HepG2 (cell line): ENCODE data around the gene MOAP1.

Source experiments
- CHD4 ChIP-seq: fragments of 200-600 bp; sonication (generic); IDR thresholded peaks from 2 replicates; pipeline ENCODE4 v1.7.0; 2017; ENCODE audit warnings: mild to moderate bottlenecking, low read length, borderline replicate concordance
- GABPA ChIP-seq, 2 experiments: IDR thresholded peaks; 2 replicates each; pipeline ENCODE4 v1.6.1; 2011 to 2016; ENCODE audit warnings: low read depth in 2 of 2, low read length in 1 of 2, missing biosample characterization in 1 of 2, missing genetic modification characterization in 1 of 2
- MAFK ChIP-seq, 2 experiments: IDR thresholded peaks in 1 of 2; conservative IDR thresholded peaks in 1 of 2; 2 replicates each; pipeline ENCODE4 v1.6.1; 2011; ENCODE audit warnings: improper control_type of control experiment in 2 of 2, low read length in 2 of 2
- MEF2D ChIP-seq: sonication (generic); formaldehyde crosslinking; IDR thresholded peaks from 2 replicates; pipeline ENCODE4 v1.5.1; 2020; ENCODE audit warnings: mild to moderate bottlenecking, missing genetic modification reagents
- SIN3A ChIP-seq: IDR thresholded peaks from 2 replicates; pipeline ENCODE4 v1.6.1; 2011; ENCODE audit warnings: low read depth, mild to moderate bottlenecking, control low read depth, low read length, borderline replicate concordance
- ZFP41 ChIP-seq: sonication (generic); formaldehyde crosslinking; IDR thresholded peaks from 2 replicates; pipeline ENCODE4 v1.4.0; 2020; ENCODE audit warnings: mild to moderate bottlenecking, missing genetic modification reagents, borderline replicate concordance

DNA sequence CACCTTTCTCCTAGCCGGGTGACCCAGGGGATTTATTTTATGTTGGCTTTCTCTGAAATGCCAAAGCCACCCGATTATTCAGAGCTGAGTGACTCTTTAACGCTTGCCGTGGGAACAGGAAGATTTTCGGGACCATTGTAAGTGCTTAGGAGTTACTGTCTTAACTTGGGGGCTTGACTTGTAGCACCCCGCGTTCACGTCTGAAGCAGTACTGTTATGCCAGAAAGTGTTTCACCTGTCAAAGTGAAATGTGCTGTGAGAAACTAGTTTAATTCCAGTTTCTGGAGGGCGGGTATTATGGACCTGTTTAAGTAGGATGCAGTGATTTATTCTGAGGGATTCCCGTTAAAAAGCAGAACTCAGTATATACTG lies 638 bp upstream of the MOAP1 start:
- TF ChIP-seq GABPA (IDR thresholded peaks at IDR 0.05; ENCODE audit: low read depth, low read length) (no peak), GABPA (CRISPR knock-in tag; IDR thresholded peaks at IDR 0.05; ENCODE audit: low read depth) (no peak), MEF2D (CRISPR knock-in tag) (no peak), MAFK (conservative IDR thresholded peaks at IDR 0.05 in 1 of 2, IDR thresholded peaks at IDR 0.05 in 1 of 2; ENCODE audit: low read length in 2 of 2) (no peak), ZFP41 (CRISPR knock-in tag) (no peak), SIN3A (no peak; the same call in 1 of the 2 replicates), CHD4 (no peak)
